Skin epidermis (tissue), 12 donors: ENCODE results near the gene PPARGC1A.

Source experiments
- H3K27ac ChIP-seq, 21 experiments: fragments of 200-600 bp; sonication (generic) in 11 of 21; one replicate each; pipeline ENCODE4 v1.5.0; 2020; ENCODE audit warnings: mild to moderate bottlenecking in 3 of 21, inconsistent platforms in 2 of 21, moderate library complexity in 2 of 21
- H3K4me3 ChIP-seq, 7 experiments: fragments of 200-600 bp; sonication (generic) in 2 of 7; one replicate each; pipeline ENCODE4 v1.5.0; 2020; ENCODE audit warnings: inconsistent platforms in 2 of 7, mild to moderate bottlenecking in 2 of 7, moderate library complexity in 1 of 7

PPARGC1A gene

GRCh38 chr4:23789762-23790161 lies 100.1 kb downstream of the PPARGC1A start:
- Histone ChIP-seq H3K4me3 (no peak overlapping the region), H3K27ac (no peak overlapping the region)

GRCh38 chr4:23788460-23788859 lies 101.4 kb downstream of the PPARGC1A start:
- H3K27ac ChIP-seq: no peak overlapping the region
- H3K4me3 ChIP-seq: no peak overlapping the region

- no peak overlapping the region for H3K4me3 ChIP-seq
- H3K27ac ChIP-seq: no peak overlapping the region
Measured at GRCh38 chr4:23788027-23788426, 101.8 kb downstream of the PPARGC1A start.

- Histone ChIP-seq H3K27ac (no peak overlapping the region), H3K4me3 (no peak overlapping the region)
Measured at GRCh38 chr4:23782778-23783437, 106.9 kb downstream of the PPARGC1A start.

- Histone ChIP-seq H3K27ac (no peak overlapping the region), H3K4me3 (no peak overlapping the region)
Measured at GRCh38 chr4:23779839-23780238, 110.0 kb downstream of the PPARGC1A start.

GRCh38 chr4:23779422-23779821 lies 110.4 kb downstream of the PPARGC1A start:
- Histone ChIP-seq H3K27ac (no peak overlapping the region), H3K4me3 (no peak overlapping the region)

GRCh38 chr4:23775694-23776093 lies 114.2 kb downstream of the PPARGC1A start:
- Histone ChIP-seq H3K4me3 (no peak overlapping the region), H3K27ac (no peak overlapping the region)

- no peak overlapping the region for H3K4me3 ChIP-seq
- no peak overlapping the region for H3K27ac ChIP-seq
Measured at GRCh38 chr4:23774909-23775308, 114.9 kb downstream of the PPARGC1A start.

- Histone ChIP-seq H3K4me3 (no peak overlapping the region), H3K27ac (no peak overlapping the region)
Measured at GRCh38 chr4:23773884-23774636, 115.8 kb downstream of the PPARGC1A start.

GRCh38 chr4:23770011-23770410 lies 119.8 kb downstream of the PPARGC1A start:
- Histone ChIP-seq H3K27ac (no peak overlapping the region), H3K4me3 (no peak overlapping the region)

GRCh38 chr4:23769406-23769805 lies 120.4 kb downstream of the PPARGC1A start:
- H3K4me3 ChIP-seq: no peak overlapping the region
- H3K27ac ChIP-seq: no peak overlapping the region

GRCh38 chr4:23768541-23768940 lies 121.3 kb downstream of the PPARGC1A start:
- Histone ChIP-seq H3K4me3 (no peak overlapping the region), H3K27ac (no peak overlapping the region)

- H3K4me3 ChIP-seq: no peak overlapping the region
- H3K27ac ChIP-seq: no peak overlapping the region
Measured at GRCh38 chr4:23766344-23766743, 123.5 kb downstream of the PPARGC1A start.

GRCh38 chr4:23763559-23763958 lies 126.3 kb downstream of the PPARGC1A start:
- H3K4me3 ChIP-seq: no peak overlapping the region
- no peak overlapping the region for H3K27ac ChIP-seq

GRCh38 chr4:23762551-23762950 lies 127.3 kb downstream of the PPARGC1A start:
- H3K4me3 ChIP-seq: no peak overlapping the region
- H3K27ac ChIP-seq: no peak overlapping the region

- Histone ChIP-seq H3K4me3 (no peak overlapping the region), H3K27ac (no peak overlapping the region)
Measured at GRCh38 chr4:23759066-23759465, 130.8 kb downstream of the PPARGC1A start.

- Histone ChIP-seq H3K27ac (no peak overlapping the region), H3K4me3 (no peak overlapping the region)
Measured at GRCh38 chr4:23754688-23755087, 135.2 kb downstream of the PPARGC1A start.

- Histone ChIP-seq H3K4me3 (no peak overlapping the region), H3K27ac (no peak overlapping the region)
Measured at GRCh38 chr4:23750125-23750524, 139.7 kb downstream of the PPARGC1A start.

GRCh38 chr4:23747281-23747735 lies 142.5 kb downstream of the PPARGC1A start:
- H3K27ac ChIP-seq: no peak overlapping the region

GRCh38 chr4:23746672-23747071 lies 143.2 kb downstream of the PPARGC1A start:
- Histone ChIP-seq H3K4me3 (no peak overlapping the region), H3K27ac (no peak overlapping the region)

More at GRCh38 chr4:23747281-23747735, 142.5 kb downstream of the PPARGC1A start:
- H3K4me3 ChIP-seq: no peak overlapping the region

GRCh38 chr4:23746027-23746426 lies 143.8 kb downstream of the PPARGC1A start:
- Histone ChIP-seq H3K4me3 (no peak overlapping the region), H3K27ac (no peak overlapping the region)
